Left renal pelvis (tissue), 4 donors: ENCODE results near the gene OR10AD1. TPM values are rescaled to one million over a fixed set of nuclear protein-coding genes. Genes with fewer than 3 reads are reported as not detected.
"Not testable (repeated sequence)": the region's sequence is repeated elsewhere in the genome, so short reads cannot be mapped to it uniquely, and the experiment has no call there.

Source experiments
- DNase-seq, 4 donors: peaks; one replicate each; pipeline ENCODE4 v3.0.0-alpha.2; 2013; ENCODE audit warnings: low read depth in 4 of 4, low spot score in 3 of 4
- polyA plus RNA-seq, 4 donors: library from polyadenylated mRNA; unstranded; fragments of 120-200 nt; gene quantifications; one replicate each; pipeline ENCODE4 v1.2.1, GENCODE V29; 2013; ENCODE audit not compliant: insufficient read length in 4 of 4

Gene OR10AD1, protein sequence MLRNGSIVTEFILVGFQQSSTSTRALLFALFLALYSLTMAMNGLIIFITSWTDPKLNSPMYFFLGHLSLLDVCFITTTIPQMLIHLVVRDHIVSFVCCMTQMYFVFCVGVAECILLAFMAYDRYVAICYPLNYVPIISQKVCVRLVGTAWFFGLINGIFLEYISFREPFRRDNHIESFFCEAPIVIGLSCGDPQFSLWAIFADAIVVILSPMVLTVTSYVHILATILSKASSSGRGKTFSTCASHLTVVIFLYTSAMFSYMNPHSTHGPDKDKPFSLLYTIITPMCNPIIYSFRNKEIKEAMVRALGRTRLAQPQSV
- under 1 TPM in 3 of 4 donors, not detected in 1; 0.24 to 0.82 (median 0.69) TPM for polyA plus RNA-seq

DNA sequence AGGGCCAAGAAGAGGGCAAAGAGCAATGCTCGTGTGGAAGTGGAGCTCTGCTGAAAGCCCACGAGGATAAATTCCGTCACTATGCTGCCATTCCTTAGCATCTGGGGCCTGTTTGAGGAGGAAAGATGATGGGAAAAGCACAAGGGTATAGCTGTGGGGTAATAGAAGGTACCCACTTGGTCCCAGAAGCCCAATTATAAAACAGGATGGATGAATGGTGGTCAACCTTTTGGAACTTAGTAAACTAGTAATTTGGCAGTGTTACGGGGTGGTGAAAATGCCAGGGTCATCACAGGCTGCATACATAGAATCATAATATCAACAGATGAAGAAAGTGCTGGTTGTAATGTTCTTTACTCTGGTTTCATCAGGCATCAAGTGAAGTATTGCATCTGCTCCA, at the start of gene OR10AD1:
Gene OR10AD1 (minus strand): TSS at position 101 of the 400 bp plus-strand sequence. CDS start 0 bp downstream, at position 101.
- no peak for DNase-seq

DNA sequence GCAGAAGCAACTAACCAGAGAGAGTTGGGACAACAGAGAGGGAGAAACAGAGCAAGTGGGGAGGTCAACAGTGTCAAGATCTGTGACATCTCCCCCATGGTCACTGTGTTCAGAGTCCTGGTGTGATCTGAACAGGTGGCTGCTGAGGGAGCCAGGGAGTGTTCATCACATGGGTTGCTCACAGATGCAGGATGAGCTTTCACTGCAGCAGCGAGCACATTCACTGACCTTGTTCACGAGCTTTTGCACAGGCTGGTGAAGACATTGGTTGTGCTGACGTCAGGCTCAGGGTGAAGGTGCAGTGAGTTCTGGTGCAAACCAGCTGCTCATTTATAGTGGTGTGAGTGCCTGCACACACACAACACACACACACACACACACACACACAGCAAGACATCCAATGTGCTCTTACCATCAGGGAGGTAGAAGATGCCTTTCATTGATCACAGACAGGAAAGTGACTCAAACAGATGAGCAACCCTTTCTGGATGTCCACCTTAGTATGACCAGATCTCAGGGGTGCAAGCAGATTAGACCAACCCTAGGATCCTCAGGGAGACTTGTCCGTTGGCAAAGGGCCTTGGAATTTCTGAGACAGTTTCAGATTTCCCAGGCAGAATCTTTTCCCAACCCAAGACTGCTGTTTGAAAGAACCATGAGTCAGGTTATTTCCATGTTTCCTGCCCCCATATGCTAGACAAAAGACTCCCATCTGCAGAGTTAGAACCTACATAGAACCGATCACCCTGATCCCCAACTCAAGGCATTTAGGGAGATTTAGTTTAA, 44.3 kb upstream of the OR10AD1 start:
- DNase-seq, result no peak

DNA sequence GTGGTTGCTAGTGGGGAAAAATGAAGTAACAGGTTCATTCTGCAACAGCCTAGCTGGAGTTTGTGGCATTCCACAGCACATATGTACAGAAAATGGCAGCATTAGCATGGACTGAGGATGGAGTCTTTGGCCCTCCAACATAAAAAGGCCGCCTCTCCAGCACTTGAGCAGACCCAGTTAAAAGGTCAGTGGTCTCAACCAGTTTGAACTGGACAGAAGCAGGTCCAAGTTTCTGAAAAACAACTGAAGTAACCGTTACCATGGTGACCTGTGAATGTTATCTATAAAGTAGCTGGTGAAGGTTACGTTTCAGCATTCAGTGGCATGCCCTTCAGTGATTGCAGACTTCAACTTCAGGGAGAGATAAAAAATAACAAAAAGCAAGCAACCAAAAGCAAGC, 34.1 kb upstream of the OR10AD1 start:
- DNase-seq, result no peak

DNA sequence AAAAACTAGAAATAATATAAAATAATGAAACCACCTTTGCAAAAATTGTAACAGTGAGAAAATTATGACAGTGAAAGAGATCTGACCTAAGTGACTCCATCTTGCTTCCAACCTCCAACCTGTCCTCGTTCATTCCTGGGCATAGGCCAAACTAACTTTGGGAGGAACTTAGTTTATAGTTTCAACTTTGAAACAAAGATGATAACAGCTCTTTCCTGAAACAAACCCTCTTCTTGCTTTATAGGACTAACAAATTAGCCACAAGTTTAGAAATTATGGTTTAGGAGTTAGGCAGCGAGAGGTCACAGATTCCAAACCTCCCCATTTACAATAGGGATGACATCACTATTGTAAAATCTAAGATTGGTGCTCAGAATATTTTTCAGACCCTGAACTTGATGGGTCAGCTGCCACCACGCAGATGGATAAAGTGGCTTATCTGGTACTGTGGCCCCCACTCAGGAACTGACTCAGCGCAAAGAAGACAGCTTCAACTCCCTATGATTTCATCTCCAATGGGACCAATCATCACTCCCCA, 32.8 kb upstream of the OR10AD1 start:
- no peak for DNase-seq

DNA sequence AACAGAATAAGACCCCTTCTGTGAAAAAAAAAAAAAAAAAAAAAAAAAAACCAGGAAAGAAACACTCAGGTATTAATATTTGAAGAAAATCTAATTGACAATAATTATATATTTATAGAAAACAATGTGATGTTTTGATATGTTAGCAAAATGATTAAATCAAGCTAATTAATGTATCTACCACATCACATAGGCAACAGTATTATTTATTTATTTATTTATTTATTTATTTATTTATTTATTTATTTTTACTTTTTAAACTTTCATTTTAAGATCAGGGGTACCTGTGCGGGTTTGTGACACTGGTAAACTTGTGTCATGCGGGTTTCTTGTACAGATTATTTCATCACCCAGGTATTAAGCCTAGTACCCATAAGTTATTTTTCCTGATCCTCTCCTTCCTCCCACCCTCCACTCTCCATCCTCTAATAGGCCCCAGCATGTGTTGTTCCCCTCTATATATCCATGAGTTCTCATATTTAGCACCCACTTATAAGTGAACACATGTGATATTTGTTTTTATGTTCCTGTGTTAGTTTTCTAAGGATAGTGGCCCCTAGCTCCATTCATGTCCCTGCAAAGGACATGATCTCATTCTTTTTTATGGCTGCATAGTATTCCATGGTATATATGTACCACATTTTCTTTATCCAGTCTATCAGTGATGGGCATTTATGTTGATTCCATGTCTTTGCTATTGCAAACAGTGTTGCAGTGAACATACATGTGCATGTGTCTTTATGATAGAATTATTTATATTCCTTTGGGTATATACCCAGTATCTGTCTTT, 28.3 kb upstream of the OR10AD1 start:
- not testable (repeated sequence) for DNase-seq

DNA sequence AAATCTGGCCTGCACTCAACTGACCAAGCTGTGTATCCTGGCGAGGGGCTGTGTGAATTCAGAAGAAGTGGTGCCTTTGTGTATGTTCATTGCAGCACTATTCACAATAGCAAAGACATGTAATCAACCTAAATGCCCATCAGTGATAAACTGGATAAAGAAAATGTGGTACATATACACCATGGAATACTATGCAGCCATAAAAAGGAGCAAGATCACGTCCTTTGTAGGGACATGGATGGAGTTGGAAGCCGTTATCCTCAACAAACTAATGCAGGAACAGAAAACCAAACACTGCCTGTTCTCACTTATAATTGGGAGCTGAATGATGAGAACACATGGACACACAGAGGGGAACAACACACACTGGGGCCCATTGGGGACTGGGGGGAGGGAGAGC, 21.4 kb upstream of the OR10AD1 start:
- not testable (repeated sequence) for DNase-seq

DNA sequence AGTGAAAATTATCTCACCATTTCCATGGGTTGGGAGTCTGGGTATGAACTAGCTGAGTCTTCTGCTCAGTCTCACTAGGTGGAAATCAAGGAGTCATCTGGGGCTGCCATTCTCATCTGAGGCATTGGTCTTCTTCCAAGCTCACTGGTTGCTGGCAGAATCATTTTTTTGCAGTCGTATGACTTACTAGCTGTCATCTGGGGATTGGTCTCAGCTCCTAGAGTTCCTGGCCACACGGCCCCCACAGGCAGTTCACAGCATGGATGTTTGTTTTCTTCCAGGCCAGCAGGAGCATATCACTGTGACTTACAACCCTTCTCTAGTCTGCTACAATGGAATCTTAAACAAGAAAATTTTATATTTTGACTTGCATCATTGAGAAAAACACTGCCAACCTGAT, 18.6 kb upstream of the OR10AD1 start:
- DNase-seq, result no peak

DNA sequence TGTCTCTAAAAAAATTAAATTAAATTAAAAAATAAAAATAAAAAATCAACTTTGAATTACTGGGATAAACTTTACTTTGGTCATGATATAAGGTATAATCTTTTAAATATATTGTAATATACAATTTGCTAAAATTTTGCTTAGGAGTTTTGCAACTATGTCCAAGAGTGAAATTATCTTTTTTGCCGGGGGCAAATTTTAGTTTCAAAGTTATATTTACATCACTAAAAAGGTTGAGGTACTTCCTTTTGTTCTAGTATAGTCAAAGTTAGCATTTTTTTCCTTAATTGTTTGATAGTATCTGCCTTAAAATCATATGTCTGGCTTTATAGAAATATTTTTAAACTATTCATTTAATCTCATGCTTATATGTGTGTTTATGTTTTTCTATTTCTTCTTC, 17.6 kb upstream of the OR10AD1 start:
- no peak for DNase-seq

DNA sequence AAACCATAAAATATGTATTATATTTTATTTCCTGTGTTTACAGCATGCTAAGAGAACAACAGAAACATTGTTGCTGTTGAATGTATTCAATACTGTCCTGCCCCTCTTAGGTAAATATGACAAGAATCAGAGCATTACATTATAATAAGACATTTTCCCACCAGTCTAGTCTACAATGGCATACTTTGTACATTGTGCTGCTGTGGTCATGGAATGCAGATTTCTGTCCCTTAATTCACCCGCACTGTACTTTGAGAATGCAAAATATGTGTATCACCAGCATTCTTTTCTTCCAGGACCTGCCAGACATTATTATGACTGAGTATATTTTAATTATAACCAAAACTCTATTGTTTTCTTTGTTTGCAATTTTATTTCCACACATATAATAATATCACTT, 16.5 kb upstream of the OR10AD1 start:
- no peak for DNase-seq

DNA sequence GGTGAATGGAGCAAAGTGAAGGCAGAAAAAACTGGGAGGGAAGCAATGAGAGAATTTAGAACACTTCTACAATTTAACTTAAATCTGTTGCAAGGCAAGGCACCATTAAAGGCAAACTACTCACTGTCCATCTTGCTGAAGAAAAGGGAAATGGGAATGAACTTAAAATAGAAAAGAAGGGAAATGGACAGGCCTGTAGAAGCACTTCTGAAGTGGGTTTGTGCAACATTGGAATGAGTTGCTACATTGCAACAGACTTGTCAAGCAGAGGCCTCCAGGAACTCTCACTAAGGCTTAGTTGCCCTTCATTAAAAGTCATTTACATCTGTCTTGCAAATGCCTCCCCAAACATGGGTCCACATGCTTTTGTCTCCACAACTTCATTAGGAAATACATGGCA, 13.7 kb upstream of the OR10AD1 start:
- DNase-seq, result no peak

DNA sequence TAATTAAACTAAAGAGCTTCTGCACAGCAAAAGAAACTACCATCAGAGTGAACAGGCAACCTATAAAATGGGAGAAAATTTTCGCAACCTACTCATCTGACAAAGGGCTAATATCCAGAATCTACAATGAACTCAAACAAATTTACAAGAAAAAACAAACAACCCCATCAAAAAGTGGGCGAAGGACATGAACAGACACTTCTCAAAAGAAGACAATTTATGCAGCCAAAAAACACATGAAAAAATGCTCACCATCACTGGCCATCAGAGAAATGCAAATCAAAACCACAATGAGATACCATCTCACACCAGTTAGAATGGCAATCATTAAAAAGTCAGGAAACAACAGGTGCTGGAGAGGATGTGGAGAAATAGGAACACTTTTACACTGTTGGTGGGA, 6.4 kb upstream of the OR10AD1 start:
- not testable (repeated sequence) for DNase-seq

DNA sequence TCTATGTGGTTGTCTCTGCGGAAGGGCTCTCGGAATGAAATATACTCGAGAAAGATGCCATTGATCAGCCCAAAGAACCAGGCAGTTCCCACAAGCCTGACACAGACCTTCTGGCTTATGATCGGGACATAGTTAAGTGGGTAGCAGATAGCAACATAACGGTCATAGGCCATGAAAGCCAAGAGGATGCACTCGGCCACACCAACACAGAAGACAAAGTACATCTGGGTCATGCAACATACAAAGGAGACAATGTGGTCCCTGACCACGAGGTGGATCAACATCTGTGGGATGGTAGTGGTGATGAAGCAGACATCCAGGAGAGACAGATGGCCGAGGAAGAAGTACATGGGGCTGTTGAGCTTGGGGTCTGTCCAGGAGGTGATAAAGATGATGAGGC, 326 bp downstream of the OR10AD1 start:
- DNase-seq, result no peak

DNA sequence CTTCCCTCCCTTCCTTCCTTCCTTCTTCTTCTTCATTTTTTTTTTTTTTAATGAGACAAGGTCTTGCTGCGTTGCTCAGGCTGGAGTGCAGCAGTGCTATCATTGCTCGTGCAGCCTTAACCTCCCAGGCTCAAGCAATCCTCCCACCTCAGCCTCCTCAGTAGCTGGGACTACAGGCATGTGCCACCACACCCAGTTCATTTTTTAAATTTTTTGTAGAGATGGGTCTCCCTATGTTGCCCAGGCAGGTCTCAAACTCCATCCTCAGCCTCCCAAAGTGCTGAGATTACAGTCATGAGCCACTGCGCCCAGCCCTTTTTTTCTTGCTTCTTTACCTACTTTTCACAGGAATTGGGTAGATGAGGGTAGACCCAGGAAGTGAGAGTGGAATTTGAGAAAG, 1.6 kb downstream of the OR10AD1 start:
- DNase-seq, result no peak

DNA sequence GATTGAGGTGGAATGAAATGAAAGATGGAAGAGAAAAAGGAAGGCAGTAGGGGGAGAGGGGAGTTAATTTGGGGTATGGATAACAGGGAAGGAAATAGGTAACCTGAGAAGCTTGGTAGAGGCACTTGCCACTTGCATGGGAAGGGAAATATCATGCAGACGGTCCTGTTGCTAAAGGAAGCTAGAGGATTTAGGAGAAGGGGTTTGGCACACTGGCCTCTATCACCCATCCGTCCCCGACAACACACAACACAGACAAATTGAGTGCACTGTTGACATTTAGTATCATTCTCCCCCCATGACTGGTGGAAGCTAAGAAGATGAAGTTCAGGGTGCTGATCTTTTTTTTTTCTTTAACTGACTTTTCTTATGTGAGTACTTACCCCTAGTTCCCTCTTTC, 2.0 kb downstream of the OR10AD1 start:
- no peak for DNase-seq

DNA sequence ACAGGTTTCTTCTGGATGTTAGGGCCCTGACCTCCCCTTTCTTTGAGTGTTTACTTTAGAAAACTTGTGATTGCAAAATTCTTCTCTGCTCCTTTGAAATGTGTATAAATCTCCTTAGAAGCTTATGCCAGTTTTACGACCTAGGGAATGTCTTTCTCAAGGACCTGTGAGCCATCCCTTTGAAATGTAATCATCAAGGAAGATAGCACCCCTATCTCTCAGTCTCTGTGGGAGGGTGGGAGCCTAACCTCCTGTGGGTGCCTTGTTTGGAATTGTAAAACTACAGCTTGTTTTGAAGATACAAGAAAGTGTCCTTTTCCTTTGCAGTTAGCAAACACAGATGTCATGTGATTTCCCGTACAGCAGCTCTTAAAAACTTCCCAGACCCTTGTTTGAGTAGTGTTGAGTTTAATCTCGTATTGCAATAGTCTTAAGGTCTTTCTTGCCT, 3.3 kb downstream of the OR10AD1 start:
- DNase-seq, result no peak

DNA sequence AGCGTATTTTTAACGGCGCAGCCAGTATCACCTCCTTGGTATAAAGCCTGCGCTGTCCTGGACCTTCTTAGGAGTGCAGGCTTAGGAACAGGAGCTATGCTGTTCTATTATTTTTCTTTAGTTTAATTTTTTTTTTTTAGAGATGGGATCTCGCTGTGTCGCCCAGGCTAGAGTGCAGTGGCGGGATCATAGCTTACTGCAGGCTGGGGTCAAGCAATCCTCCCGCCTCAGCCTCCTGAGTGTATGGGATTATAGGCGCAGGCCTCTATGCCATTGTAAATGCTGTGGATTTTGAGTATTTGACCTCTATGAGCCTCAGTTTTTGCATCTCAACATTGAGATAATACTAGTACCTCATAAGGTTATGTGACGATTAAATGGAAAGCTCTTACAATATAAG, 4.1 kb downstream of the OR10AD1 start:
- DNase-seq, result no peak

DNA sequence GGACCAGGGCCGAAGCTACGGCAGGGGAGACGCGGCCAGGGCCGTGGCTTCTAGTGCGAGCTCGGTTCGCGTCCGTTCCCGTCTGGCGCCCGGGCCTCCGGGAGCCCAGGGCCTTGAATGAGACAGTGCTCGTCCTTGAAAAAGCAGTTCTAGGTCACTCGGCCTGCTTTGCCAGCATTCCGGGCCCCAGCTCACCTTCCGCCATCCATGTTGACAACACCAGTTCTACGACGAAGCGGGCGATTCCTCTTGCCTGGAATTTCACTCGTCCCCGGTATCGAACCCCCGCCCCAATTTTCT, 4.5 kb downstream of the OR10AD1 start:
- no peak for DNase-seq

DNA sequence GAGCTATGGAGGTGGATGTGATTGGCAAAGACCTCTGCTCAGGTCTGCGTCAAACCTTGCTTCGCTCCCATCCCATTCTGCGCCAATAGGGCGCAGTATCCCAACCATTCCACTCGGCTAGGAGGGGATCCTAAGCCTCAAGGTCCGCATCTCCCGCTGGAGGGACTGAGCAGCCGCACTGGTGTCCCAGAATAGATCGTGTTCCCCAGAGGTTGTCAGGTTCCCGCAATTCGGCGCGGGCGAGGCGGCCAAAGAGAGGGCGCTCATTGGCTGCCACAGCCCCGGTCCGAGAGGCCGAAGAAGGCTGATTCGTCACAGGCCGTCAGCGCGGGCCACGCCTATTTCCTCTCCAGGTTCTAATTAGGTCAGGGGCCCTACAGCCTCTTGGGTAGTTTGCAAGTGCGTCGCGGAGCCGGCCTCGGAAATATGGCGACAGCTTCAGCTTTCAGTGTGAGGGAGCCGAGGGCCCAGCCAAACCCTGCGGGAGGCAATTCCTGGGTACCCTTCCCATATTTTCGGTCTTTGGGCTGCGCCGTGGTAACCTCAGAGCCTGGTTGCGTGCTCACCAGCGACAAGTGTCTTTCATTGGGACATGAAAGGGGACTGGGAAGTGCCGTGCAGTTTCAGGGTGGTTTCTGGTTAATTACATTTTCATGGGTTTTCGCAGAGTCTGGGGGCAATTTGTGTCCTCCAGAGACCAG, 5.0 kb downstream of the OR10AD1 start:
- peak; percentile 84 to 91 (median 90) for DNase-seq

DNA sequence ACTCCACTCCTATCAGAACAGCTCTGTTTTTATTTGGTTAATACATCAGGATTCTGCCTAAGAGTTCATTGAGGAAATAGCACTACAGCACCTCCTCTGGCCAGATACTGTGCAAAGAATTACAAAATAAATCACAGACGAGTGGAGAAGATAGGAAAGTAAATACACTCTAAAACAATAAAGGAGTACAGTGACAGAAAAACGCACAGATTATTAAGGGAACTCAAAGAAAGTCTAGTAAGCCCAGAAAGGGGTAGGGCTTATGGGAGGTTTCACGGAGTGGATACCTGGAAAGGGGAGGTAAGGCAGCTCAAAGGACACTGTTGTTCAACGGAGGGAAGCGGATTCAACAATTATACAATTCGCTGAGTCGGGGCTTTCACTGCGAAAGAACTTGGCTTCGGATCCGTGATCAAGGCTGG, 5.5 kb downstream of the OR10AD1 start:
- no peak for DNase-seq

DNA sequence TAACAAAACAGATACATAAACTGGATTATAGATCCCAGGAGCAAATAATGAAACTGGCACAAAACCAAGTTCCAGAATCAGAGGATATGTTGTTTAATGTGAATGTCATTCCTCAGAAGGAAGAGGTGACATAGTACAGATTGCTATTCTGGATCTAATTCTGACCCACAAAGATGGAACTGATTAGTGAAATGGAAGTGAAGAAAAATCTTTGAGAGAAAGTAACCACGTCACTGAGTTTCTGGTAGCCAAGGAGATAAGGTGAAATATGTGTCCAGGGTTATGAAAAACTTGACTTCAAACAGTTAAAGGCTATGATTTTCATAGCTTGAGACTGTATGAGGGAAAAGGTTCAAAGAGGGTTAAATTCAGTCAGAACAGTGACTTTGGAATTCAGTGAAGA, 8.3 kb downstream of the OR10AD1 start:
- no peak for DNase-seq
